ENCODE data around the gene MYCN. TPM values are rescaled to one million over a fixed set of nuclear protein-coding genes. Genes with fewer than 3 reads are reported as not detected.
A peak's percentile ranks its signal among the peaks of the same experiment; 100 is the strongest.

MYCN gene
- total RNA-seq, 1 experiment from 2014 or later, result 54.4 TPM

DNA sequence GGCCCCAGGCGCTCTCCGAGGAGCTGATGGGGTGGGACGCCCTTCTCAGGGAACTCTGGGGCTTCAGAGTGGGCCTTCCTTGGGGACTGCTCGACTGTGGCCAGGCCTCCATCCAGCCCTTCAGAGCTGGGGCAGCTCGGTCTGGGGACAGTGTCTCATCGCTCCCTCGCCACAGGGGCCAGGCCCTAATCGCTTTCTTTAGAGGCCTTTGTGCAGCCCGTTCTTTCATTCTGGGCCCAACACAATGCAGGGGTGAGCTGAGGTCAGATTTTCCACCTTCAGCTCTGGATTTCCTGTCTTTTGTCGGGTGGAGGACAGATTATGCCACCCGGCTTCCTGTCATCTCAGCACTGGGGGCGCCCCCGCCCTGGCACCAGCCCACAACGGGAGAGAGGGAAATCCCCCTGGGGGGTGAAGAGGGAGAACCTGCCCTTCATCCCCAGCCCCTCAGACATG lies 25.2 kb downstream of the MYCN start:
- Histone ChIP-seq H3K4me3 (ENCODE audit: low read depth, low read length) (no peak overlapping the region), H3K27me3 (replicated peaks; ENCODE audit: control insufficient read depth, insufficient read depth, low read length) (no peaks in the 10 kb centered on the region), H3K4me1 (no peaks in the 10 kb centered on the region), H3K36me3 (ENCODE audit: control insufficient read depth, insufficient read depth, low read length) (no peaks in the 10 kb centered on the region), H3K9me3 (no peaks in the 10 kb centered on the region)
- intact Hi-C loops (cut with micrococcal nuclease; ENCODE audit: unreplicated experiment), result no loop called here
- ChIA-PET POLR2A (no interaction called here), CTCF (no interaction called here)
- DNase-seq, result no peak
- Mint-ChIP-seq H3K36me3 (ENCODE audit: insufficient read depth, unreplicated experiment) (no peaks in the 10 kb centered on the region), H3K9me3 (ENCODE audit: unreplicated experiment) (no peaks in the 10 kb centered on the region), H3K4me1 (ENCODE audit: low read depth, unreplicated experiment) (peaks cover 8% of the 10 kb centered on the region), H3K4me3 (ENCODE audit: unreplicated experiment) (no peak overlapping the region), H3K27me3 (ENCODE audit: insufficient read depth, unreplicated experiment) (no peaks in the 10 kb centered on the region), H3K27ac (ENCODE audit: unreplicated experiment) (no peak overlapping the region)
- TF ChIP-seq, protein P1, sequence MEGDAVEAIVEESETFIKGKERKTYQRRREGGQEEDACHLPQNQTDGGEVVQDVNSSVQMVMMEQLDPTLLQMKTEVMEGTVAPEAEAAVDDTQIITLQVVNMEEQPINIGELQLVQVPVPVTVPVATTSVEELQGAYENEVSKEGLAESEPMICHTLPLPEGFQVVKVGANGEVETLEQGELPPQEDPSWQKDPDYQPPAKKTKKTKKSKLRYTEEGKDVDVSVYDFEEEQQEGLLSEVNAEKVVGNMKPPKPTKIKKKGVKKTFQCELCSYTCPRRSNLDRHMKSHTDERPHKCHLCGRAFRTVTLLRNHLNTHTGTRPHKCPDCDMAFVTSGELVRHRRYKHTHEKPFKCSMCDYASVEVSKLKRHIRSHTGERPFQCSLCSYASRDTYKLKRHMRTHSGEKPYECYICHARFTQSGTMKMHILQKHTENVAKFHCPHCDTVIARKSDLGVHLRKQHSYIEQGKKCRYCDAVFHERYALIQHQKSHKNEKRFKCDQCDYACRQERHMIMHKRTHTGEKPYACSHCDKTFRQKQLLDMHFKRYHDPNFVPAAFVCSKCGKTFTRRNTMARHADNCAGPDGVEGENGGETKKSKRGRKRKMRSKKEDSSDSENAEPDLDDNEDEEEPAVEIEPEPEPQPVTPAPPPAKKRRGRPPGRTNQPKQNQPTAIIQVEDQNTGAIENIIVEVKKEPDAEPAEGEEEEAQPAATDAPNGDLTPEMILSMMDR (IDR thresholded peaks at IDR 0.05; ENCODE audit: insufficient read depth in 1 of 2, low read depth in 1 of 2, low read length in 1 of 2, severe bottlenecking in 1 of 2, unreplicated experiment in 1 of 2), result no peak
- no TSS peak for BruUV-seq (replicated peaks)

DNA sequence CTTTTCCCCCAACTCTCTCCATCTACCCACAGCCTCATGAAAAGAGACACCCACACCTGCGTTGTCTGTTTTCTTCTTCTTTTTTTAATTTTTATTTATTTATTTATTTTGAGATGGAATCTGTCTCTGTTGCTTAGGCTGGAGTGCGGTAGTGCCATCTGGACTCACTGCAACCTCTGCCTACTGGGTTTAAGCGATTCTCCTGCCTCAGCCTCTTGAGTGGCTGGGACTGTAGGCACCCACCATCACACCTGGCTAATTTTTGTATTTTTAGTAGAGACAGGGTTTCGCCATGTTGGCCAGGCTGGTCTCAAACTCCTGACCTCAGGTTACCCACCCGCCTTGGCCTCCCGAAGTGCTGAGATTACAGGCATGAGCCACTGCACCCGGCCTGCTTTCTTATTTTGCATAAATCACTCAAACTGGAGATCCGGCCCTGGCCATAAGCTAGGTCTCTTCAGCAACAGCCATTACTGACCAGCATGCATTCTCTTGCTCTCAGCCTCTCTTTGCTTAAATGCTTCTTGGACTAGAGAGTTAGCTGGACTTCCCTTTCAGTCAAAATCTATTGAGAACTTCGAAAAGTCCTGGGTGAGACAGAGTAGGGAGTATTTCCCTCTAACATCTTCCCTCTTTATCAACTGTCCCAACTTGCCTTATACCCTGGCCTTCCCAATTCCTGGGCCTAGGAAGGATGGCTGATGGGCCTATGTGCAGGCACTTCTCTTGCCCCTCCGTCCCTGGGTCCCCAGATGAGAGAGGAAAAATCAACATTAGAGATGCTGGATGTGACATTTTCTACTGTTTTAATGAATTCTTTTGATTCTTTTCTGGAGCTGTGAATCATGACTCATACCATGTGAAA lies 27.3 kb downstream of the MYCN start:
- intact Hi-C loops (cut with micrococcal nuclease; ENCODE audit: unreplicated experiment), result no loop called here
- H3K27me3 Mint-ChIP-seq (ENCODE audit: insufficient read depth, unreplicated experiment), result no peaks in the 10 kb centered on the region
- DNase-seq, result peak in 1 of 2 experiments; percentile 3
- Histone ChIP-seq H3K4me1 (no peaks in the 10 kb centered on the region), H3K4me3 (ENCODE audit: low read depth, low read length) (no peak overlapping the region), H3K36me3 (ENCODE audit: control insufficient read depth, insufficient read depth, low read length) (no peaks in the 10 kb centered on the region), H3K9me3 (no peaks in the 10 kb centered on the region), H3K27me3 (replicated peaks; ENCODE audit: control insufficient read depth, insufficient read depth, low read length) (no peaks in the 10 kb centered on the region)
- H3K4me3 Mint-ChIP-seq (ENCODE audit: unreplicated experiment), result no peak overlapping the region
- POLR2A ChIA-PET, result no interaction called here
- no peaks in the 10 kb centered on the region for H3K36me3 Mint-ChIP-seq (ENCODE audit: insufficient read depth, unreplicated experiment)
- peak overlapping the region; percentile 17 for H3K27ac Mint-ChIP-seq (ENCODE audit: unreplicated experiment)
- no TSS peak for BruUV-seq (replicated peaks)
- peaks cover 8% of the 10 kb centered on the region for H3K4me1 Mint-ChIP-seq (ENCODE audit: low read depth, unreplicated experiment)
- no peaks in the 10 kb centered on the region for H3K9me3 Mint-ChIP-seq (ENCODE audit: unreplicated experiment)
- TF ChIP-seq, protein P1 (IDR thresholded peaks at IDR 0.05; ENCODE audit: insufficient read depth in 1 of 2, low read depth in 1 of 2, low read length in 1 of 2, severe bottlenecking in 1 of 2, unreplicated experiment in 1 of 2), result no peak
- CTCF ChIA-PET, result no interaction called here

DNA sequence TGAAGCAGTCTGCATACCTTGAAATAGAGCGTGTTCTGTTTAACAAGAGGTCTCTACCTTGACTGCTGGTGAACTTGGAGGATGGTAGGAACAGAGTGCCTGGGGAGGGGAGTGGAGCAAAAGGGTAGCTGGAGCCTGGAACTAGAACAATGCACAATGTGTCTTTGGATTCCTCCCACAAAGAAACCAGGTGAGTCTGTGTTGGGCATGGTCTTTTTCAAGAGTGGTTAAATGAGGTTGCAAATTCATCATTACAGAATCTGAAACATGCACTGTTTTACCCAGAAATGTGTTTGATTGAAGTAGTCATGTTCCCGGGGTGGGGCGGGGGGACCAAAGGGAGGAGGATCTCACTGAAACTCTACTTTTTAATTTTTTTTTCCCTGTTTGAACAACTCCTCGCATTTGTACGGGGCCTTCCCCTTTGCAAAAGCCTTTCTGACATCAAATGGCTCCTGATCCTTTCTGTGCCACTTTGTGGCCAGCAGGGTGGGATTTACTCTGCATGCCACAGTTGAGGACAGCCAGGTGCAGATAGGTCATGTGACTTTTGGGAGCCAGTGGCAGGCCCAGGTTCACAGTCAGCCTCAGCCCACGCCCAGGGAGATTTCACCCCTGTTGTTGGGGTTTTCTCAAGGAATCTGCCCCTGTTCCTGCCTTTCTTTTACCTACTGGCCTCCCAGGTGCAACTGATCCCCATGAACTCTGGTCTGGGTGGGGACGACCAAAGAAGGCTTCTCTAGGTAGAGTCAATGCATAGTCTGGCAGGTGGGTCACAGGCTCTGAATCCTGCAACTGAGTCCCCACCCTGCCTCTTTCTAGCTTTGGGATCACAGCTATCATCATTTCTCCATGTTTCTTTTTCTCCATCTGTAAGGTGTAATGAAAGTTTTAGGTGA lies 28.2 kb downstream of the MYCN start:
- intact Hi-C loops (cut with micrococcal nuclease; ENCODE audit: unreplicated experiment), result no loop called here
- Mint-ChIP-seq H3K27ac (ENCODE audit: unreplicated experiment) (peak overlapping the region; percentile 17), H3K27me3 (ENCODE audit: insufficient read depth, unreplicated experiment) (no peaks in the 10 kb centered on the region), H3K4me1 (ENCODE audit: low read depth, unreplicated experiment) (peaks cover 8% of the 10 kb centered on the region), H3K36me3 (ENCODE audit: insufficient read depth, unreplicated experiment) (no peaks in the 10 kb centered on the region), H3K9me3 (ENCODE audit: unreplicated experiment) (no peaks in the 10 kb centered on the region), H3K4me3 (ENCODE audit: unreplicated experiment) (no peak overlapping the region)
- ChIA-PET CTCF (no interaction called here), POLR2A (no interaction called here)
- TF ChIP-seq, protein P1 (IDR thresholded peaks at IDR 0.05; ENCODE audit: insufficient read depth in 1 of 2, low read depth in 1 of 2, low read length in 1 of 2, severe bottlenecking in 1 of 2, unreplicated experiment in 1 of 2), result no peak
- Histone ChIP-seq H3K4me3 (ENCODE audit: low read depth, low read length) (no peak overlapping the region), H3K9me3 (no peaks in the 10 kb centered on the region), H3K27me3 (replicated peaks; ENCODE audit: control insufficient read depth, insufficient read depth, low read length) (no peaks in the 10 kb centered on the region), H3K36me3 (ENCODE audit: control insufficient read depth, insufficient read depth, low read length) (no peaks in the 10 kb centered on the region), H3K4me1 (no peaks in the 10 kb centered on the region)
- peak in 1 of 2 experiments; percentile 15 for DNase-seq
- no TSS peak for BruUV-seq (replicated peaks)

Data from Caco-2 (cell line).